Measurements from ENCODE around the gene AP2B1. TPM values are rescaled to one million over a fixed set of nuclear protein-coding genes. Genes with fewer than 3 reads are reported as not detected.

Gene AP2B1
- total and polyA plus RNA-seq, 9 of the 15 experiments (the other 6 are each of a cell fraction or from before 2014, with no cell fraction given) = 60.1 to 287 (median 105) TPM

- TF ChIP-seq ZBTB11 (CRISPR knock-in tag; IDR thresholded peaks at IDR 0.05) (peak in 1 of 3 experiments; percentile 59; a peak in 2 of 6 replicates), BHLHE40 (IDR thresholded peaks at IDR 0.05; ENCODE audit: low read length) (peak; percentile 65; the same call in 1 of the 2 replicates), KDM4B (IDR thresholded peaks at IDR 0.05; ENCODE audit: borderline replicate concordance in 2 of 2, low read depth in 1 of 2) (no peak), ZNF79 (CRISPR knock-in tag; IDR thresholded peaks at IDR 0.05; ENCODE audit: low read depth) (no peak), PHF20 (IDR thresholded peaks at IDR 0.05; ENCODE audit: partially characterized antibody) (no peak), FOSL1 (tag; conservative IDR thresholded peaks at IDR 0.05) (peak; percentile 83), FOXM1 (IDR thresholded peaks at IDR 0.05; ENCODE audit: low read depth) (peak; percentile 97), FOXM1 (CRISPR knock-in tag; IDR thresholded peaks at IDR 0.05; ENCODE audit: low read depth) (no peak), NCOA2 (IDR thresholded peaks at IDR 0.05; ENCODE audit: partially characterized antibody in 2 of 2) (peak; percentile 79 to 82), MBD2 (IDR thresholded peaks at IDR 0.05; ENCODE audit: borderline replicate concordance, low read depth) (peak; percentile 87), ZNF232 (CRISPR knock-in tag; IDR thresholded peaks at IDR 0.05) (no peak), PBX2 (CRISPR knock-in tag; IDR thresholded peaks at IDR 0.05; ENCODE audit: low read depth) (no peak), PBX2 (tag; conservative IDR thresholded peaks at IDR 0.05; ENCODE audit: low read depth) (peak; percentile 90), HDAC2 (IDR thresholded peaks at IDR 0.05) (0 out of 2 replicates have a peak, but pooled peaks have one; percentile 76), MCM3 (IDR thresholded peaks at IDR 0.05) (no peak), SRF (CRISPR knock-in tag; IDR thresholded peaks at IDR 0.05) (peak in 1 of 2 experiments; percentile 54; a peak in 1 of 4 replicates), JUNB (CRISPR knock-in tag; conservative IDR thresholded peaks at IDR 0.05) (no peak), ZBTB26 (CRISPR knock-in tag; IDR thresholded peaks at IDR 0.05) (no peak)
- TF ChIP-seq, protein P1, sequence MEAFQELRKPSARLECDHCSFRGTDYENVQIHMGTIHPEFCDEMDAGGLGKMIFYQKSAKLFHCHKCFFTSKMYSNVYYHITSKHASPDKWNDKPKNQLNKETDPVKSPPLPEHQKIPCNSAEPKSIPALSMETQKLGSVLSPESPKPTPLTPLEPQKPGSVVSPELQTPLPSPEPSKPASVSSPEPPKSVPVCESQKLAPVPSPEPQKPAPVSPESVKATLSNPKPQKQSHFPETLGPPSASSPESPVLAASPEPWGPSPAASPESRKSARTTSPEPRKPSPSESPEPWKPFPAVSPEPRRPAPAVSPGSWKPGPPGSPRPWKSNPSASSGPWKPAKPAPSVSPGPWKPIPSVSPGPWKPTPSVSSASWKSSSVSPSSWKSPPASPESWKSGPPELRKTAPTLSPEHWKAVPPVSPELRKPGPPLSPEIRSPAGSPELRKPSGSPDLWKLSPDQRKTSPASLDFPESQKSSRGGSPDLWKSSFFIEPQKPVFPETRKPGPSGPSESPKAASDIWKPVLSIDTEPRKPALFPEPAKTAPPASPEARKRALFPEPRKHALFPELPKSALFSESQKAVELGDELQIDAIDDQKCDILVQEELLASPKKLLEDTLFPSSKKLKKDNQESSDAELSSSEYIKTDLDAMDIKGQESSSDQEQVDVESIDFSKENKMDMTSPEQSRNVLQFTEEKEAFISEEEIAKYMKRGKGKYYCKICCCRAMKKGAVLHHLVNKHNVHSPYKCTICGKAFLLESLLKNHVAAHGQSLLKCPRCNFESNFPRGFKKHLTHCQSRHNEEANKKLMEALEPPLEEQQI (IDR thresholded peaks at IDR 0.05) = peak; percentile 82; the same call in 1 of the 2 replicates
These were observed 26.4 kb upstream of the AP2B1 start, which contains the start of gene SLFN14 (continued) for GRCh38 chr17:35560703-35561102.

Measured in K562 (cell line).